ENCODE data around the gene SPINT1.

The SPINT1 gene

DNA sequence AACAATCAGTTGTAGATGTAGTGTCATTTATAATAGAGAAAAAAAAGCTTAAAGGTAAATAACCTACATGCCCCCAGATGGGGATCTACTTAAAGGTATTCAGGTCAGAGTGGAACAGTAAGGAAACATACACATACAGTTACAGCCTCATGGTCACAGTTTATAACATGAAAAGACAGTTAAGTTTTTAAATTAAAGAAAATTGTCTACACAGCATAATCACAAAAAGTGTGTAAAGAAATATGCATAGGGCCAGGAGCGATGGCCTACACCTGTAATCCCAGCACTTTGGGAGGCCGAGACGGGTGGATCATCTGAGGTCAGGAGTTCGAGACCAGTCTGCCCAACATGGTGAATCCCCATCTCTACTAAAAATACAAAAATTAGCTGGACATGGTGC, 23.4 kb downstream of the SPINT1 start:
- no peak overlapping the region for H3K4me3 ChIP-seq (ENCODE audit: low read depth, low read length)
- TF ChIP-seq, protein P1, sequence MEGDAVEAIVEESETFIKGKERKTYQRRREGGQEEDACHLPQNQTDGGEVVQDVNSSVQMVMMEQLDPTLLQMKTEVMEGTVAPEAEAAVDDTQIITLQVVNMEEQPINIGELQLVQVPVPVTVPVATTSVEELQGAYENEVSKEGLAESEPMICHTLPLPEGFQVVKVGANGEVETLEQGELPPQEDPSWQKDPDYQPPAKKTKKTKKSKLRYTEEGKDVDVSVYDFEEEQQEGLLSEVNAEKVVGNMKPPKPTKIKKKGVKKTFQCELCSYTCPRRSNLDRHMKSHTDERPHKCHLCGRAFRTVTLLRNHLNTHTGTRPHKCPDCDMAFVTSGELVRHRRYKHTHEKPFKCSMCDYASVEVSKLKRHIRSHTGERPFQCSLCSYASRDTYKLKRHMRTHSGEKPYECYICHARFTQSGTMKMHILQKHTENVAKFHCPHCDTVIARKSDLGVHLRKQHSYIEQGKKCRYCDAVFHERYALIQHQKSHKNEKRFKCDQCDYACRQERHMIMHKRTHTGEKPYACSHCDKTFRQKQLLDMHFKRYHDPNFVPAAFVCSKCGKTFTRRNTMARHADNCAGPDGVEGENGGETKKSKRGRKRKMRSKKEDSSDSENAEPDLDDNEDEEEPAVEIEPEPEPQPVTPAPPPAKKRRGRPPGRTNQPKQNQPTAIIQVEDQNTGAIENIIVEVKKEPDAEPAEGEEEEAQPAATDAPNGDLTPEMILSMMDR (IDR thresholded peaks at IDR 0.05; ENCODE audit: low read depth, low read length) = no peak
- TF ChIP-seq, protein P2, sequence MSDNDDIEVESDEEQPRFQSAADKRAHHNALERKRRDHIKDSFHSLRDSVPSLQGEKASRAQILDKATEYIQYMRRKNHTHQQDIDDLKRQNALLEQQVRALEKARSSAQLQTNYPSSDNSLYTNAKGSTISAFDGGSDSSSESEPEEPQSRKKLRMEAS (IDR thresholded peaks at IDR 0.05; ENCODE audit: low read depth, low read length) = no peak
- TF ChIP-seq POLR2A (IDR thresholded peaks at IDR 0.05; ENCODE audit: extremely low read depth, insufficient read length) (no peak), MYC (IDR thresholded peaks at IDR 0.05; ENCODE audit: low read depth, low read length) (no peak)
- no peak for DNase-seq (ENCODE audit: low read depth)

DNA sequence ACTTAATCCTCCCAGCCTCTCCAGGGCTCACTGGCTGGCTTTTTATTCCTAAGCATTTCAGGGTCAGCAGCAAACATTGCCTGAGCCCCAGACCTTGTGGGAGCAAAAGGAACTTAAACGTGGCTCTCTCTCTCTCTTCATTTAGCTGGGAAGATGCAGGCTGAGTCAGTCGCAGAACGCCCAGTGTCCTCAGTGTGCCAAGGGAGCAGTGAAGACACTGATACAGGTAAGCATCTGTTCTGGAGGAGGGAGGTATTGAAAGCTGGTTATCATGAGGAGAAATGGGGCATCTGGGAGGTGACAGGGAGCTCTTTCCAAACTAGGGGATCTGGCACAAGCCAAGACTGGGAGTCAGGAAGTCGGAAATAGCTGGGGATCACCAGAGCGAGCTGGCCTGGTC, 25.8 kb downstream of the SPINT1 start:
- no peak for DNase-seq (ENCODE audit: low read depth)
- TF ChIP-seq, protein P1 (IDR thresholded peaks at IDR 0.05; ENCODE audit: low read depth, low read length) = no peak
- TF ChIP-seq, protein P2 (IDR thresholded peaks at IDR 0.05; ENCODE audit: low read depth, low read length) = no peak
- no peak for TF ChIP-seq POLR2A (IDR thresholded peaks at IDR 0.05; ENCODE audit: extremely low read depth, insufficient read length)
- no peak for TF ChIP-seq MYC (IDR thresholded peaks at IDR 0.05; ENCODE audit: low read depth, low read length)
- no peak overlapping the region for H3K4me3 ChIP-seq (ENCODE audit: low read depth, low read length)

DNA sequence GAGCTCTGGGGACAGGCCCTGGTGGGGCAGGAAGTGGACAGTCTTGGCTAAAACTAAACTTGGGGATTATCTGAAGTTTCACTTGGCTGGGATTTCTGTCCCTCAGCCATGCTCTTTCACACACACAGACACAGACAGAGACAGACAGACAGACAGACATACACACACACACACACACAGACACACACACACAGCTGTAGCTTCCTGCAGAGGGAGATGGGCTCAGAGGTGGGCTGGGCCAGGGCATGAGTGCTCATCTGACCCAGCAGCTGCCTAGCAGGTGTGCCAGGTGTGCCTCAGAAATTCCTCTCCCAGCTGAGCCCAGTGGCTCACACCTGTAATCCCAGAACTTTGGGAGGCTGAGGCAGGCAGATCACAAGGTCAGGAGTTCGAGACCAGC, 26.9 kb downstream of the SPINT1 start:
- H3K4me3 ChIP-seq (ENCODE audit: low read depth, low read length) = no peak overlapping the region
- TF ChIP-seq, protein P1 (IDR thresholded peaks at IDR 0.05; ENCODE audit: low read depth, low read length) = no peak
- TF ChIP-seq MYC (IDR thresholded peaks at IDR 0.05; ENCODE audit: low read depth, low read length) (no peak), POLR2A (IDR thresholded peaks at IDR 0.05; ENCODE audit: extremely low read depth, insufficient read length) (no peak)
- TF ChIP-seq, protein P2 (IDR thresholded peaks at IDR 0.05; ENCODE audit: low read depth, low read length) = no peak
- no peak for DNase-seq (ENCODE audit: low read depth)

- H3K4me3 ChIP-seq (ENCODE audit: low read depth, low read length) = no peak overlapping the region
- no peak for DNase-seq (ENCODE audit: low read depth)
Measured at GRCh38 chr15:40871749-40872617, 28.1 kb downstream of the SPINT1 start.

GRCh38 chr15:40872791-40873693, 29.2 kb downstream of the SPINT1 start:
- H3K4me3 ChIP-seq (ENCODE audit: low read depth, low read length) = no peak overlapping the region
- no peak for DNase-seq (ENCODE audit: low read depth)
- no peak for TF ChIP-seq POLR2A (IDR thresholded peaks at IDR 0.05; ENCODE audit: extremely low read depth, insufficient read length)
- TF ChIP-seq, protein P2 (IDR thresholded peaks at IDR 0.05; ENCODE audit: low read depth, low read length) = no peak
- TF ChIP-seq, protein P1 (IDR thresholded peaks at IDR 0.05; ENCODE audit: low read depth, low read length) = no peak

More at GRCh38 chr15:40871749-40872617, 28.1 kb downstream of the SPINT1 start:
- no peak for TF ChIP-seq POLR2A (IDR thresholded peaks at IDR 0.05; ENCODE audit: extremely low read depth, insufficient read length)
- TF ChIP-seq, protein P1 (IDR thresholded peaks at IDR 0.05; ENCODE audit: low read depth, low read length) = no peak
- TF ChIP-seq MYC (IDR thresholded peaks at IDR 0.05; ENCODE audit: low read depth, low read length) = no peak

All from NB4 (cell line).